HG03060 (cell line): Measurements from ENCODE around the gene SYNE2.
"Not testable (repeated sequence)": the region's sequence is repeated elsewhere in the genome, so short reads cannot be mapped to it uniquely, and the experiment has no call there.

ENCODE experiments used
- ATAC-seq: cut with Tn5 transposase; IDR thresholded peaks from one replicate; pipeline ENCODE4 v1.9.1; 2021; ENCODE audit warnings: low read depth, moderate number of reproducible peaks; ENCODE audit not compliant: unreplicated experiment

The SYNE2 gene

GRCh38 chr14:63852817-63853731 is at the start of gene SYNE2:
SYNE2 (plus strand) TSS chr14:63853004; CDS start chr14:63909149, 56,145 bp downstream.
- ATAC-seq = no peak

DNA sequence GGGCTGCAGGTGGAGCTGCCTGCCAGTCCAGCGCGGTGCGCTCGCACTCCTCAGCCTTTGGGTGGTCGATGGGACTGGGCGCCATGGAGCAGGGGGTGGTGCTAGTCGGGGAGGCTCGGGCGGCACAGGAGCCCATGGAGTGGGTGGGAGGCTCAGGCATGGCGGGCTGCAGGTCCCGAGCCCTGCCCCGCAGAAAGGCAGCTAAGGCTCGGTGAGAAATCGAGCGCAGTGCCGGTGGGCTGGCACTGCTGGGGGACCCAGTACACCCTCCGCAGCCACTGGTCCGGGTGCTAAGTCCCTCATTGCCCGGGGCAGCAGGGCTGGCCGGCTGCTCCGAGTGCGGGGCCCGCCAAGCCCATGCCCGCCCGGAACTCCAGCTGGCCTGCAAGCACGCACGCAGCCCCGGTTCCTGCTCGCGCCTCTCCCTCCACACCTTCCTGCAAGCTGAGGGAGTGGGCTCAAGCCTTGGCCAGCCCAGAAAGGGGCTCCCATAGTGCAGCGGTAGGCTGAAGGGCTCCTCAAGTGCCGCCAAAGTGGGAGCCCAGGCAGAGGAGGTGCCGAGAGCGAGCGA is 49.5 kb upstream of the SYNE2 start:
- not testable (repeated sequence) for ATAC-seq

- not testable (repeated sequence) for ATAC-seq
These were observed 46.7 kb upstream of the SYNE2 start for GRCh38 chr14:63806064-63806463.

GRCh38 chr14:63811692-63812091 is 41.1 kb upstream of the SYNE2 start:
- ATAC-seq = not testable (repeated sequence)

DNA sequence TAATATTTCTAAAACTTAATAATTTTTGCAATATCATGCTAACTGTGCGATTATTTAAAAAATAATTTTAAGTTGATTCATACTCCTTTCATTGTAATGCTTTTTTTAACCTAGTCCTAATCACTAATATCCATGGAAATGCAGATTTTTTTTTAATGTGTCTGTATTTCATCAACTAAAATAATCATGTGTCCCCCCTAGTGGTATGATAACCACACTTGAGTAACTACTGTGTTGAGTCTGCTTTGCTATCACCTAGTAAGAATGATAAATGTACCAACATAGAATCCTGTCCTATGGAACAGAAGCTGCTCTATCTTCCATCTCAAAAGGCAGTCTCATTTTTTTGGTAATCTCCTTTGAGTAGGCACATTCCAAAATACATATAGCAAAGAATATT is 19.1 kb upstream of the SYNE2 start:
- ATAC-seq = no peak

- no peak for ATAC-seq
These were observed 11.8 kb upstream of the SYNE2 start for GRCh38 chr14:63840981-63841380.

DNA sequence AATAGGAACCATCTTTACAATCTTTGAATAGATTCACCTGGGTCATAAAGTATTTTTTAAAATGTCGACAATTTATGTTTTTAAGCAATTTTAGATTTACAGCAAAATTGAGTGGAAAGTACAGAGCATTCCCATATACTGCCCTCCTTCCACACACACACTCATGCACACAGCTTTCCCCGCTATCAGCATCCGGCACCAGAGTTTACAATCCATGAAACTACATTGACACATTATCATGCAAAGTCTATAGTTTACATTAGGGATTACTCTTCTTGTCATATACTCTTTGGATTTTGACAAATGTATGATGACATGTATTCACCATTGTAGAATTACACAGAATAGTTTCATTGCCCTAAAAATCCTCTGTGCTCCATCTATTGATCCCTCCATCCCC is 9.0 kb upstream of the SYNE2 start:
- ATAC-seq = no peak

DNA sequence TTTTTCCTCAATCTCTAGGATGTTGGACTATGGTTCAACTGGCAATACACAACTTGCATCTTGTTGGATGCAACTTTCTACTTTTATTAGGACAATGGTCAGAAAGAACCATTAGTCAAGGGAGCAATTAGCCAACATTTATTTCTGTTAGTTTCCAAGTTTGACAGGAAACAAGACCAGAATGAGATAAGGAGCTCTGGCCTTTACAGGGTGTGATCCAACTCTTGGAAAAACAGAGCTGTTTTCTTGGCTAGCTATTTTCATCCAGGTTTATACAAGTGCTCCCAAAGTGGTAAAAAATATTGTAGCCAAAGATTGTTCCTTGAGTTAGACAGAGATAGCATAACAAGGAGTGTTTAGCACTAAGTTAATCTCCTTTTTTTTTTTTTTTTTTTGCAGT is 3.9 kb upstream of the SYNE2 start:
- ATAC-seq = no peak

DNA sequence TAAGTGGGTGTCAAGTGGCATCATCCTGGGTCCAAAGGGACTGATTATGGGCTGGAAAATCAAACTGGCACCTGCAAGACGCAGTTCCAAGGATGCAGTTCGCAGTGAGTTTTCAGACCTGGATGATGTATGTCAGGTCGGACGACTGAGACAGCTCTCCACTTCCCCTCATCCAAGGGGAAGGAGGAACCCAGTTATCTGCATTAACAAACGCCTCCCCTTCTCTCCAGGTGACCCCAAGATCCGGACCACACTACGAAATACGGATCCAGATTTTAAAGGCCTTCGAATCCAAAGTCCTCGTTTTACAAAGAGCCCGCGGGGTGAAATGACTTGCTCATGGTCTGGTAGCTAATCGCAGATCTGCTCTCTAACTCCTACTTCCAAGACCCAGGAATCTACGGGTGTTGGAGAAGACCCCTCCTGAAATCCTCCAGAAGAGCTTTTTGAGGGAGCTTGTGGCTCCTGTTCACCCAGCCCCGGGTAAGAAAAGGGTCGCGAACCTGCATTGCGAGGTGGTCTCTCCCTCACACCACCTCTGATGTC is 460 bp upstream of the SYNE2 start:
- ATAC-seq = no peak

- ATAC-seq = no peak
These were observed 1.1 kb downstream of the SYNE2 start for GRCh38 chr14:63853831-63854293.

- no peak for ATAC-seq
These were observed 1.5 kb downstream of the SYNE2 start for GRCh38 chr14:63854330-63854729.

GRCh38 chr14:63855281-63855680 is 2.5 kb downstream of the SYNE2 start:
- ATAC-seq = no peak

GRCh38 chr14:63857466-63858030 is 4.7 kb downstream of the SYNE2 start:
- no peak for ATAC-seq

DNA sequence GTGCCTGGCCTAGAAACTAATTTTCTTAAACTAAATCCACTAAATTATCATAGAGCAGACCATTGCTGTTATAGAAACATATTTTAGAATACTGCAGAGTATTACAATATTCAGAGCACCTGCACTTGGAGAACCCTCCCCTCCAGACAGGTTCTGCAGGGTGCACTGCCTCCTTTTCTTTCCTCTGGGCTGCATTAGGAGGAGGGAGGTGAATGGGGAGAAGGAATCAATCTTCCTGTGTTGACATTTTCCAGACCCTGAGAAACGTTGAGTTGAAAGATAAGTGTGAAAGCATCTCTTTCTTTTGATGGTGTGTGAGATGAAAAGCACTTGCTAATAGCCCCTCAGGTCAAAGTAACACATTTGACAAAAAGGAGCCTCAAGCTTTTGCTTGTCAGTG is 7.3 kb downstream of the SYNE2 start:
- no peak for ATAC-seq

DNA sequence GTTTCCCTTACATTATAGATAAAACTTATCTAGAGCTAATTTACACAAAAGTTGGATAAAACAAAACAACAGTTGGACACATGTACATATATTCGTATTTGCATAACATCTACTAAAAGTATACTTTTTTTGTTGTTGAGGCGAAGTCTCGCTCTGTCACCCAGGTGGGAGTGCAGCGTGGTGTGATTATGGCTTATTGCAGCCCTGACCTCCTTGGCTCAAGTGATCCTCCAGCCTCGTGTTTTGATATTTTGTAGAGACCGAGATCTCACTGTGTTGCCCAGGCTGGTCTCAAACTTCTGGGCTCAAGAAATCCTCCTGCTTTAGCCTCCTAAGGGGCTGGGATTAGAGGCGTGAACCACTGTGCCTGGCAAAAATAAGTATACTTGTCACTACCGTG is 9.4 kb downstream of the SYNE2 start:
- ATAC-seq = no peak

- ATAC-seq = no peak
These were observed 10.2 kb downstream of the SYNE2 start for GRCh38 chr14:63863004-63863403.

DNA sequence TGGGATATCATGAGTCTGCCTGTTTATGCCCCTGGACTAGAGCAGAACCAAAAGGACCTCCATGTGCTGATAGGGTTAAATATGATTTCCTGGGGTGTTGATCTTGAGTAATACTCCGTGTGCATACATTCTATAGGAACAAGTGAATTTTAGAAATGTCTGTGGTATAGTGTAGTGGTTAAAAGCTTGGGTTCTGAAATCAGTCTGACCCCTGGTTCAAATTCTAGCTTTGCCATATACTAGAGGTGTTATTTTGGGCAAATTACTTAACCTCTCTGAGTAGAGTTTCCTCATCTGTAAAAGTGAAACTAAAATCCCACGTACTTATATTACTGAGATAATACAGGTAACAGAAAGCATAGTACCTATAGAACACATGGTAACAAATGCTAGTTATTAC is 12.0 kb downstream of the SYNE2 start:
- not testable (repeated sequence) for ATAC-seq

- ATAC-seq = no peak
These were observed 15.4 kb downstream of the SYNE2 start for GRCh38 chr14:63867933-63868921.

- peak; percentile 42 for ATAC-seq
These were observed 17.3 kb downstream of the SYNE2 start for GRCh38 chr14:63869940-63870752.
